Uterus (tissue), 2 donors: Measurements from ENCODE around the gene KLF3.

Source experiments
- POLR2A ChIP-seq, 2 donors: fragments of 450-650 bp; IDR thresholded peaks; one replicate each; pipeline ENCODE4 v1.6.1; 2016; ENCODE audit warnings: antibody characterized with exemption in 2 of 2, mild to moderate bottlenecking in 1 of 2, moderate library complexity in 1 of 2
- TF ChIP-seq, protein P1 (sequence below), 4 experiments: fragments of 200-600 bp in 2 of 4; fragments of 450-650 bp in 2 of 4; sonication (generic) in 2 of 4; IDR thresholded peaks; one replicate each; pipeline ENCODE4 v1.5.1; 2016 to 2019; ENCODE audit warnings: antibody characterized with exemption in 4 of 4, mild to moderate bottlenecking in 2 of 4, moderate library complexity in 1 of 4

DNA sequence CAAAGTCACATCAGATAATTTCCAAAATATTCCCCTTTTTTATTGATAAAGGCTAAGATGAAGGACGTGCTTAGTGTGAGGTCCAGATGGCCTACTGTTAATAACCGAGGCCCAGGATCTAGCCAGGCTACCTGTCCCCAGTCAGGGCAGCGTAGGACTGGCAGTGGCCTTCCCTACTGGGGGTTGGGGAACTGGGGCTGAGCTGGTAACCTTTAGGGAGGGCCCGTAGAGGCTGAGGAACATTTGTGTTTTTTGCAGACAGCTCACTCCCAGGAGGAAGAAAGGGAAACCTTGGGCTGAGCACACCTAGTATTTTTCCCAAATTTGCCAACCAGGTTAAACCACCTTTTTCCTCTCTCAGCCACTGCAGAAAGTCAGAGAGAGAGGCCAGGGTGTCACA, 59.1 kb downstream of the KLF3 start:
- TF ChIP-seq, protein P1, sequence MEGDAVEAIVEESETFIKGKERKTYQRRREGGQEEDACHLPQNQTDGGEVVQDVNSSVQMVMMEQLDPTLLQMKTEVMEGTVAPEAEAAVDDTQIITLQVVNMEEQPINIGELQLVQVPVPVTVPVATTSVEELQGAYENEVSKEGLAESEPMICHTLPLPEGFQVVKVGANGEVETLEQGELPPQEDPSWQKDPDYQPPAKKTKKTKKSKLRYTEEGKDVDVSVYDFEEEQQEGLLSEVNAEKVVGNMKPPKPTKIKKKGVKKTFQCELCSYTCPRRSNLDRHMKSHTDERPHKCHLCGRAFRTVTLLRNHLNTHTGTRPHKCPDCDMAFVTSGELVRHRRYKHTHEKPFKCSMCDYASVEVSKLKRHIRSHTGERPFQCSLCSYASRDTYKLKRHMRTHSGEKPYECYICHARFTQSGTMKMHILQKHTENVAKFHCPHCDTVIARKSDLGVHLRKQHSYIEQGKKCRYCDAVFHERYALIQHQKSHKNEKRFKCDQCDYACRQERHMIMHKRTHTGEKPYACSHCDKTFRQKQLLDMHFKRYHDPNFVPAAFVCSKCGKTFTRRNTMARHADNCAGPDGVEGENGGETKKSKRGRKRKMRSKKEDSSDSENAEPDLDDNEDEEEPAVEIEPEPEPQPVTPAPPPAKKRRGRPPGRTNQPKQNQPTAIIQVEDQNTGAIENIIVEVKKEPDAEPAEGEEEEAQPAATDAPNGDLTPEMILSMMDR (IDR thresholded peaks at IDR 0.05), result no peak
- no peak for TF ChIP-seq POLR2A (IDR thresholded peaks at IDR 0.05)
